Fibroblast of peridontal ligament (primary cell): Measurements from ENCODE around the gene NDUFA5.

Experiments used
- DNase-seq: peaks from one replicate; pipeline ENCODE4 v3.0.0-alpha.2; 2010; ENCODE audit errors: extremely low read depth

The NDUFA5 gene

DNA sequence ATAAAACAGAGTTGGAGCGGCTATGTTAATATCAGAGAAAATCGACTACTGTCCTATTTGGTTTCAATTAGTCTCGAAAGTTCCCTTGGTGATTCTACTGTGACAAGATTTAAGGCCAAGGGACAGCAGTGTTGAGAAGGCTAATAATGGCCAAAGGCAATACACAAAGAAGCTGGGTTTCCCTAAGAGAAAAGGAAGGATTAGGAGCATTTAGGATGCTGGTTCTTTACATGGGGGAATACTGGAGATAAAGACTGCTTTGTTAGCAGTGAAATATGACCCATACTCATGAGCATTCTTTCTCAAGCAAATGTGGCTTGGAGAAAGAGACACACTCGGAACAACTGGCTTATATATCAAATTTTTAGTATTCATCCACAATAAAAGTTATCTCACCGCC is 55.4 kb downstream of the NDUFA5 start:
- no peak for DNase-seq

DNA sequence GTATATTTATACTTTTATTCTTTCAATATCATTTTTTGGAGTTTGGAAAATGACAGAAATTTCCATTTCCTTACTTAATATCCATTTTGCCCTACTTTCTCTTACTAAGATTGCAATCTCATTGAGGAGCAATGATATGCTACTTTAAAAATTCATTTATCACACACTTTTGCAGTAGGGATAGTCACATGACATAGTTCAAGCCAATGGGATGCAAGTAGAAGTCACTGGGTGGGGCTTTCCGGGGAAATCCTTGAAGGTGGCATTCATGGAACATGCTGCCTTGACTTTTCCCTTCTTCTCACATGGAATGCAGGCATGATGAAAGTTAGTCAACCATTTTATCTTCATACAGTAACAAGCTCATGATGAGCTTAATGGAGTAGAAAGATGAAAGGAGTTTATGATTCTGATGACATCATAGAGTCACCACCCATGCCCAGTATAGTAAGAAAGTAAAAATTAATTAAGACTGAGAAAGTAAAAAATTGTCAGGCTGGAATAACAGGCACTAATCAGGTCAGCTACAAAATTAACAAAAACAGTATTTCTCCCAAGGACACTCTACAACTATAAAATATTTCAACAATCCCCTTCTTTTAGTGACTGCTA is 56.6 kb downstream of the NDUFA5 start:
- no peak for DNase-seq

DNA sequence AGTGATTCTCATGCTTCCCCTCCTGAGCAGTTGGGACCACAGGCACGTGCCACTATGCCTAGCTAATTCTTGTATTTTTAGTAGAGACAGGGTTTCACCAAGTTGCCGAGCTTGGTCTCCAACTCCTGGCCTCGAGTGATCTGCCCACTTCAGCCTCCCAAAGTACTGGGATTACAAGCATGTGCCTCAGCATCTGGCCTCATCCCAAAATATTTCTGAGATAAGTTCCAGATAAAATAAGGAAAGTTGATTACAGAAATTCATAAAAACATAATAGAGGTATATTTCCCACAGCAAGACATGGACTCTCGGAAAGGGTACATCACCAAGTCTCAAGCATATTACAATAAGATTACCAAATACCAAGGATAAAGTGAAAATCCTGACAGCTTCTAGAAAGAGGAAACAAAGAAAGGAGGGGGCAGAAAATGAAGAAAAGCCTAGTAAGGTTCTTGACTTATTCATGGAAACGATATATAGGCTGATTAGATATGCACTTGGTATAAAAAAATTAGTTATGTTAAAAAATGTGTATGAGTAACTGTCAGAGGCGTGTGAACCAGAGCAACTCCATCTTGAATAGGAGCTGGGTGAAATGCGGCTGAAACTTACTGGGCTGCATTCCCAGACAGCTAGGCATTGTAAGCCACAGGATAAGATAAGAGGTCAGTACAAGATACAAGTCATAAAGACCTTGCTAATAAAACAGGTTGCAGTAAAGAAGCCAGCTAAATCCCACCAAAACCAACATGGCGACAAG is 58.2 kb downstream of the NDUFA5 start:
- DNase-seq, result no peak

DNA sequence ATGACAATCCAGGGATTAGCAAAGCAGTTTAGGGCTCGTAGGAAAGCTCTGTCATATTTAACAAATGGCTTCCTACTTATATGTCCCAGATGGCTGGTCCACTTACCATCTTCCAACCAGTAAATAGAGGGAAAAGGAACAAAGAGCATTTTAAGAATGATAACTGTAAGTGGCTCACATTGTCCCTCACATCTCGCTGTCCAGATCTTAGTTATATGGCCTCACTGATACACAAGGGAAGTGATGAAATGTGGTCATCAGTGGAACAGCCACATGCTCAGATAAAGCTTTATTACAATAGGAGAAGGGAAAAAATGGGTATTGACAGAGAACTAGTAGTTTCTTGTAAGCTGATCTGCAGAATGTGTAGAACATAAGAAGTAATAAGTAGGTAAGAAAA is 59.0 kb downstream of the NDUFA5 start:
- no peak for DNase-seq

DNA sequence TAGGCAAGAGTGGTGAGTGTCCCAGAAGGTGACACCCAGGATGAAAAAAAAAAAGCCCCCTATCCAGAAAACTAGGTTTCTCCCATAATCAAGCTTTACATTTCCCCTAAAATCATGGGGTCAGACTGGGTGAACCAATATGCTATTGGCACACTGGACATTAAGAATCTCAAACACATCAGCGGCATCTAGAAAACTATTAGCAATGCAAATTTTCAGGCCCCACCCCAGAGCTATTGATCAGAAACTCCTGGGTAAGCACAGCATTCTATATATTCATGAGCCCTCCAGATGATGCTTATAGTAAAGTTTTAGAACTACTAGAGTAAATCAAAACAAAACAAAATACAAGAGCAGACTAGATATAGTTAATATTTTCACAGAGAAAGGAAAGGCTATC is 59.6 kb downstream of the NDUFA5 start:
- DNase-seq, result no peak

- DNase-seq, result peak; percentile 60
Measured at GRCh38 chr7:123494193-123494796, 63.3 kb downstream of the NDUFA5 start.

DNA sequence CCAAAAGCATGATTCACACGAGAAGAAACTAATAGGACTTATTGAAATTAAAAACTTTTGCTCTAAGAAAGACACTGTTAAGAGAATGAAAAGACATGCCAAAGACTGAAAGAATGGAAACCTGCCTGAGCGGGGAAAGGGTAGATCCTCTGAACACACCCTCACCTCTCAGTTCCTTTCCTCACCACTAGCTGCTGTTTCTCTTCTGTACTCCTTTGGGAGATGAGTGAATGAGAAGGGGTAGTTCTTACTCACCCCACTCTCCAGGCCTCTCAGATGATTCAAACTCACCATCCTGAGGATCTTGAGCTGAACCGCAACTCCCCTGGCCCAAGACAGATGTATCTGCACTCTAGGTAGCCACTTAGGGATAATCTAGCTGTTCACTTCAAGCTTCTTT is 65.1 kb downstream of the NDUFA5 start:
- no peak for DNase-seq
